OCI-LY7 (cell line): ENCODE results near the gene DNASE1L1.
"Not testable (repeated sequence)": the region's sequence is repeated elsewhere in the genome, so short reads cannot be mapped to it uniquely, and the experiment has no call there.

ENCODE experiments used
- CTCF ChIP-seq: fragments of 200-600 bp; sonication (generic); conservative IDR thresholded peaks from 2 replicates; pipeline ENCODE4 v1.5.1; 2014; ENCODE audit warnings: mild to moderate bottlenecking, antibody characterized with exemption, low read length, moderate library complexity, mixed read lengths
- EZH2phosphoT487 ChIP-seq: fragments of 200-600 bp; sonication (generic); IDR thresholded peaks from 2 replicates; pipeline ENCODE4 v1.6.1; 2018; ENCODE audit warnings: low read depth, borderline replicate concordance, mild to moderate bottlenecking, mixed run types, antibody characterized with exemption, low read length, moderate library complexity, mixed read lengths

DNA sequence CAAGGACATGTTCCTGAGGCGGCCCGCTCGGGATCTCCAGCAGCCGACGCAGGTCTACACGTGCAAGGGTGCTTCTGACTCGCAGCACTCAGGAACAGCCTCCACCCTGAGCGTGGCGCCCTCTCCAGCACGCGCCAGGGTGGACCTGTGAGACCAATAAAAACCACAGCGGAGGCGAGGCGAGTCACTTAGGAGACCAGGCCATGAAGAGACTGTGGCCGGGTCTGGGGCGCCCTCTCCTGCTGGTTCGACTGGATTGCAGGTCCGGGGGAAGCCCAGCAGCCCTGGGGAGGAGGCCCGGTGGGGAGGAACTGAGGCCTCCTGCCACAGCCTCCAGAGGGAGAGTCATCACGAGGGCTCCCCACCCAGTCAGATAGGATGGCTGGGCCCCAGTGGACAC, 21.0 kb downstream of the DNASE1L1 start:
- not testable (repeated sequence) for TF ChIP-seq CTCF, EZH2phosphoT487
